ENCODE measurements around the gene SERINC4. TPM values are rescaled to one million over a fixed set of nuclear protein-coding genes. Genes with fewer than 3 reads are reported as not detected.

SERINC4 gene
- total RNA-seq, 1 experiment from 2014 or later: 0.17 TPM

DNA sequence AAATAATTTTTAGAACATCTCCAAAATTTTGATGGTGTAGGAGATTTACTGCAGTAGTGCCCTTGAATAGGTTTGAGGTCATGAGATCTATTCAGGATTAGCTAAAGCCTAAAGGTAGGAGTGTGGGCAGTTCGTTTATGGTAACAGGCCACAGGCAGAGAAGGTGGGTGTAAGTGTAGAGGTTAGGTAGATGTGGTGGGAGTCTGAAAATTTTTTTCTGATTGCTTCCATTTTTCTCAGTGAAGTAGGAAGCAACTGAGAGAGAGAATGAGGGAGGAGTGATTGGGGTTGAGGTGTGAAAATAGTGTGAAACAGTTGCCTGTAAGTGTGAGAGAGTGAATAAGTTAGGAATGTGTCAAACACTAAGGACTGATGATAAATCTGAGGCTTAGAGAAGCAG lies 21.0 kb downstream of the SERINC4 start:
- Histone ChIP-seq H3K23ac (ENCODE audit: insufficient read length, low read depth, low read length) (no peak overlapping the region), H4K5ac (ENCODE audit: insufficient read length, low read depth, low read length) (no peak overlapping the region), H2BK120ac (ENCODE audit: low read depth, low read length, poor library complexity, severe bottlenecking) (no peak overlapping the region), H3K9me3 (ENCODE audit: control insufficient read depth, low read depth, low read length) (no peaks in the 10 kb centered on the region), H3K9ac (ENCODE audit: extremely low read depth, insufficient read length, low read length) (no peak overlapping the region), H3K79me2 (ENCODE audit: insufficient read depth, low read length) (no peaks in the 10 kb centered on the region), H3K4ac (ENCODE audit: low read depth, low read length) (no peak overlapping the region), H2BK12ac (ENCODE audit: insufficient read length, low read depth, low read length) (no peak overlapping the region), H3K23me2 (ENCODE audit: insufficient read length, low read depth, low read length, poor library complexity, severe bottlenecking) (peaks cover 13% of the 10 kb centered on the region), H2BK20ac (ENCODE audit: low read depth, low read length, poor library complexity, severe bottlenecking) (no peak overlapping the region), H3K56ac (ENCODE audit: insufficient read length, low read depth, low read length) (no peak overlapping the region), H4K20me1 (ENCODE audit: control insufficient read depth, insufficient read depth, insufficient read length) (no peaks in the 10 kb centered on the region), H3K79me1 (ENCODE audit: insufficient read depth, low read depth, low read length, poor library complexity, severe bottlenecking) (no peaks in the 10 kb centered on the region), H2AFZ (ENCODE audit: low read length) (no peak overlapping the region), H2BK15ac (ENCODE audit: low read depth, low read length) (no peak overlapping the region), H3K4me2 (ENCODE audit: insufficient read depth, insufficient read length, low read length) (no peak overlapping the region), H4K8ac (replicated peaks; ENCODE audit: insufficient read length, low read depth, low read length) (no peak overlapping the region), H3K27me3 (ENCODE audit: insufficient read depth, low read length) (no peaks in the 10 kb centered on the region), H2BK5ac (ENCODE audit: insufficient read length, low read length) (no peak overlapping the region), H4K91ac (ENCODE audit: insufficient read length, low read depth, low read length) (no peak overlapping the region), H3T11ph (ENCODE audit: low read length) (no peak overlapping the region), H2AK5ac (ENCODE audit: insufficient read length, low read length) (no peak overlapping the region), H3K18ac (ENCODE audit: insufficient read length, low read depth, low read length) (no peak overlapping the region), H3K27ac (ENCODE audit: insufficient read length, low read depth, low read length) (no peak overlapping the region), H3K4me1 (ENCODE audit: insufficient read depth, low read length) (no peaks in the 10 kb centered on the region; the same call in 1 of the 2 replicates), H3K14ac (ENCODE audit: insufficient read depth, low read length) (no peak overlapping the region)
- no peaks in the 10 kb centered on the region; a peak in 1 of 5 replicates for H3K9me3 Mint-ChIP-seq
- H3K27me3 Mint-ChIP-seq (ENCODE audit: low read depth): peaks cover 2% of the 10 kb centered on the region
- H3K4me3 Mint-ChIP-seq: no peak overlapping the region
- peaks cover 0 to 9% (median 0%) of the 10 kb centered on the region in 3 experiments; a peak in 2 of 7 replicates for H3K36me3 Mint-ChIP-seq (ENCODE audit: insufficient read depth in 1 of 3, low read depth in 3 of 3)
- H3K27ac Mint-ChIP-seq: no peak overlapping the region
- DNase-seq: no peak
- TF ChIP-seq, protein P1, sequence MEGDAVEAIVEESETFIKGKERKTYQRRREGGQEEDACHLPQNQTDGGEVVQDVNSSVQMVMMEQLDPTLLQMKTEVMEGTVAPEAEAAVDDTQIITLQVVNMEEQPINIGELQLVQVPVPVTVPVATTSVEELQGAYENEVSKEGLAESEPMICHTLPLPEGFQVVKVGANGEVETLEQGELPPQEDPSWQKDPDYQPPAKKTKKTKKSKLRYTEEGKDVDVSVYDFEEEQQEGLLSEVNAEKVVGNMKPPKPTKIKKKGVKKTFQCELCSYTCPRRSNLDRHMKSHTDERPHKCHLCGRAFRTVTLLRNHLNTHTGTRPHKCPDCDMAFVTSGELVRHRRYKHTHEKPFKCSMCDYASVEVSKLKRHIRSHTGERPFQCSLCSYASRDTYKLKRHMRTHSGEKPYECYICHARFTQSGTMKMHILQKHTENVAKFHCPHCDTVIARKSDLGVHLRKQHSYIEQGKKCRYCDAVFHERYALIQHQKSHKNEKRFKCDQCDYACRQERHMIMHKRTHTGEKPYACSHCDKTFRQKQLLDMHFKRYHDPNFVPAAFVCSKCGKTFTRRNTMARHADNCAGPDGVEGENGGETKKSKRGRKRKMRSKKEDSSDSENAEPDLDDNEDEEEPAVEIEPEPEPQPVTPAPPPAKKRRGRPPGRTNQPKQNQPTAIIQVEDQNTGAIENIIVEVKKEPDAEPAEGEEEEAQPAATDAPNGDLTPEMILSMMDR (conservative IDR thresholded peaks at IDR 0.05): no peak
- WGBS (ENCODE audit: extremely low coverage, insufficient read length, low lambda C conversion rate): no CpG with 5 or more reads among the region's 1 CpG
- peaks cover 12 to 13% of the 10 kb centered on the region in 2 experiments for H3K4me1 Mint-ChIP-seq

All from H9 (cell line).